GM04503 (cell line): Measurements from ENCODE around the gene RWDD3.

ENCODE experiments used
- DNase-seq: peaks from one replicate; pipeline ENCODE4 v3.0.0-alpha.2; 2012; ENCODE audit warnings: low read depth

The RWDD3 gene

GRCh38 chr1:95284420-95284819 lies 50.4 kb downstream of the RWDD3 start:
- no peak for DNase-seq

- DNase-seq, result no peak
Measured at GRCh38 chr1:95286479-95286878, 52.5 kb downstream of the RWDD3 start.

GRCh38 chr1:95287081-95287480 lies 53.1 kb downstream of the RWDD3 start:
- no peak for DNase-seq

GRCh38 chr1:95287825-95288224 lies 53.8 kb downstream of the RWDD3 start:
- no peak for DNase-seq
